SW 1271 (cell line): ENCODE measurements around the gene HYCC2.
"Not testable (repeated sequence)": the region's sequence is repeated elsewhere in the genome, so short reads cannot be mapped to it uniquely, and the experiment has no call there.

ENCODE experiments used
- DNase-seq, 2 experiments: peaks; one replicate each; lab custom pipeline; 2025; lab: John Stamatoyannopoulos, UW

HYCC2 gene

DNA sequence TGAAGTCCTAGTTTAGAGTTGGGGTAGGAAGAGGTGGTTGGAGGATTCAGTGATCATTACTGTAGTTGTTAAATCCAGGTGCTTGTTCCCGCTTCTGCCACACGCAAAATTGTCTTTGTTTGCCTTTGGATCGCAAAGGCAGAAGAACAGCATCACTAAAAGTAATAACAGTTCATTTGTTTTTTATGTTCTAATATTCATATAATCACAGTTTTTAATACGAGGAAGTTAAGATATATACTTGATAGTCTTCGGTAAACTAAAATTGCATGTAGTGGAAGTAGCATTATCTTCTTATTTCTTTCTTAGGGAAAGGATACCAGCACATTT is 695 bp upstream of the HYCC2 start:
- DNase-seq, result peak in 1 of 2 experiments; percentile 74

- no peak for DNase-seq
These were observed 458 bp downstream of the HYCC2 start for GRCh38 chr2:201070948-201071478.

DNA sequence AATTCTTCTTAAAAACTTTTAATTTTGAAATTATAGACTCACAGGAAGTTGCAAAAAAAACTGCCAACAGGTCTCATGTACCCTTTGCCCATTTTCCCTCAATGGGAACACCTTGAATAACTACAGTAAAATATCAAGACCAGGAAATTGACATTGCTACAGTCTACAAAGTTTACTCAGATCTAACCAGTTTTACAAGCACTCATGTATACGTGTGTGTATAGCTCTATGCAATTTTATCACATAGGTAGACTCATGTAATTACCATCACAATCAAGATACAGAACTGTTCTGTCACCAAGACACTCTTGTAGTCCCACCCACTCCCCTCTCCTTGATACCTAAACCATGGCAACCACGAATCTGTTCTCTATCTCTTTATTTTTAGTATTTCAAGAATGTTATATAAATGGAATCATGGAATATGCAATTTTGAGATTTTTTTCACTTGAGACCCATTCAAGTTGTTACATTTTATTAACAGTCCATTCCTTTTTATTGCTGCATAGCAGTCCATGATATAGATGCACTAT is 6.6 kb downstream of the HYCC2 start:
- DNase-seq, result no peak

DNA sequence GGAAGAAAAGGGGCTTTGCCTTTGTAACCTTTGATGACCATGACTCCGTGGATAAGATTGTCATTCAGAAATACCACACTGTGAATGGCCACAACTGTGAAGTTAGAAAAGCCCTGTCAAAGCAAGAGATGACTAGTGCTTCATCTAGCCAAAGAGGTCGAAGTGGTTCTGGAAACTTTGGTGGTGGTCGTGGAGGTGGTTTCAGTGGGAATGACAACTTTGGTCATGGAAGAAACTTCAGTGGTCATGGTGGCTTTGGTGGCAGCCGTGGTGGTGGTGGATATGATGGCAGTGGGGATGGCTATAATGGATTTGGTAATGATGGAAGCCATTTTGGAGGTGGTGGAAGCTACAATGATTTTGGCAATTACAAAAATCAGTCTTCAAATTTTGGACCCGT is 8.0 kb downstream of the HYCC2 start:
- DNase-seq, result not testable (repeated sequence)

DNA sequence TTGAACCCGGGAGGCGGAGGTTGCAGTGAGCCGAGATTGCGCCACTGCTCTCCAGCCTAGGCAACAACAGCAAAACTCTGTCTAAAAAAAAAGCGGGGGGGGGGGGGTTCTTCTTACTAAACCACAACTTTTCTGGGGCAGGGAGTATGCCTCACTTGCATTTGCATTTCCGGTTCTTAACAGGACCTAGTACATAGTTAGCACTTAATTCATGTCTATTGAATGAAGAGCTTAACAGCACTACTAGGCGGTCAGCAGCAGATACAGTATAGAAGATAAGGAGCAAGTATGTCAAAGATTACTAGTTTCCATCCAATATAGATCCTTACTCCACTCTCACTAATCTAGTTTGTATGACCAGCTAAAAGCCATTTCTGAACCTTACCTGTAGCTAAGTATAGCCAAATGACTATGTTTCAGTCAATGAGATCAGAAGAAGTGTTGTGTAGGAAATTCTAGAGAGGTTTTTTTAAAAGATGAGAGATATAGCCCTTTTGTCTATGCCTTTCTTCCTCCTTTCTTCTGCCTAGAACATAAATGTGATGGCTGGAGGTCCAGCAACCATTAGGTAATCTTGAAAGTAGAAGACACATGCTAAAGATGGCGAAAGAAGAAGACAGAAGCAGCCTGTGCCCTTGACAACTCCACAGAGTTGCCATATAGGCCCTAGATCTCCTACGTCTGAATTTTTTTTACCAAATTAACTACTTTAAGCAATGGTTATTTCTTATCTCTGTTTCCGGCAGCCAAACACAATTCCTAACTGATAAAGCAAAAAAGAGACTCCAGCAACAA is 11.3 kb downstream of the HYCC2 start:
- no peak for DNase-seq

DNA sequence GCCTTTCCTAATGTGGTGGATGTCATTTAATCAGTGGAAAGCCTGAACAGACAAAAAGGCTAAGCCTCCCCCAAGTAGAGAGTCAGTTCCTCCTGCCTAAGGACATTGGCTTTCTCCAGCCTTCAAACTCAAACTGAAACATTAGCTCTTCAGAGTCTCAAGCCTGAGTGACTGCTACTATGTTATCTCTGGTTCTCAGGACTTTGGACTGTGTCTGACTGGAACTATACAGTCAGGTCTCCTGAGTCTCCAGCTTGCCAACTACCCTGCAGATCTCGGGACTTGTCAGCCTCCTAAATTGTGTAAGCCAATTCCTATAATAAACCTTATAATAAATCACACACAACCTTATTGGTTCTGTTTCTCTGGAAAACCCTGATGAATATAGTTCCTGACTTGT is 12.6 kb downstream of the HYCC2 start:
- no peak for DNase-seq

DNA sequence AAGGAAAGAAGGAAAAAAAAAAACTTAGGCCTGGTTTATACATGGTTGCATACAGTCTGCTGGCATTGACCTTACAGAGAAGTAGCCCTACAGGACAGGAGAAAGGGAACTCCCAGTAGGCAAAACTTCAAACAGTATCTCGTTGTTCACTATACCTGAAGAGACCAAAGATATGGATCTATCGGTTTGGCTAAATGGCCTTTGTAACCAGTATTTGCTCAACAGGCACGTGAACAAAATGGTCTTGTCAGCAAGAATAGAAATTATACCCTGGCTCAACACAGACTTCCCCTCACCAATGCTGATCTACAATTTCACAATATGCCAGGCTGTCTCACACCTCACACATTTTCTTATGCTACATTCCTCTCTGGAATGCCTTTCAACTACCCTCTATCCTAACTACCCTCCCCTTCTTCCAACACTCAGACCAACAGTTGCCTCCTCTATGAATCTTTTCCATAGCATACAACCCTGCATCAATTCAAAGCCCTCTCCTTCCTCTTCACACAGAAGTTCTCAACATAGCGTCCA is 13.7 kb downstream of the HYCC2 start:
- DNase-seq, result no peak

DNA sequence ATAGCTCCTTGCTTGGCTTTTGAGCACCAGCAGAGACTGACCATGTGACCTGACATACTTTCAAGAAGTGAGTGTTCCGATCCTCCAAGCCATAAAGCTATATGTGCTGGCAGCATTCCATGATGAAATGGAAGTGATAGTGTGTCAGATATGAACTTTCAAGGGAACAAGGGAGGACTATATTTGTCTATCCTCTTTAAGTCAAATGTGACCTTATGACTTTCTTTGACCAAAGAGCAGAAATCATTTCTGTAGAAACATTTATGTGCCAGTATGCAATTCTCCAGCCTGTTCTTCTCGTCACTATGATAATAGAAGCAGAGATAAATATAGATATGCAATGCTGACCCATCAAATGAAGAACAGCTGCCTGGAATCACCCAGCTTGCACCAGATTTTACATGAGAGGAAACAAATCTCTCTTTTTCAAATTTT is 14.4 kb downstream of the HYCC2 start:
- DNase-seq, result no peak

DNA sequence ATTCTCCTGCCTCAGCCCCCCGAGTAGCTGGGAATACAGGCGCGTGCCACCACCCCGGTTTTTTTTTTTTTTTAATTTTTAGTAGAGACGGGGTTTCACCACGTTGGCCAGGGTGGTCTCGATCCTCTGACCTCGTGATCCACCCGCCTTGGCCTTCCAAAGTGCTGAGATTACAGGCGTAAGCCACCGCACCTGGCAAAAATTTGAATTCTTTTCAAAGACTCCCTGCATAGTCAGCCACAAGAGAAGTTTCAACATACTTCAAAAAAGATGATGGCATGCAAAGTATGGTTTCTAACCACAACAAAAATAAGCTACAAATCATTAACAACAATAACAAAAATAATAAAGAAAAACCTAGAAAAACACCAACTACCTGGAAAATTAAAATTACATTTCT is 22.0 kb downstream of the HYCC2 start:
- DNase-seq, result no peak

- no peak for DNase-seq
These were observed 24.6 kb downstream of the HYCC2 start for GRCh38 chr2:201046881-201047280.

GRCh38 chr2:201043050-201043449 is 28.4 kb downstream of the HYCC2 start:
- not testable (repeated sequence) for DNase-seq

GRCh38 chr2:201042451-201042850 is 29.0 kb downstream of the HYCC2 start:
- DNase-seq, result not testable (repeated sequence)

- DNase-seq, result no peak
These were observed 30.4 kb downstream of the HYCC2 start for GRCh38 chr2:201040867-201041628.

- no peak for DNase-seq
These were observed 32.6 kb downstream of the HYCC2 start for GRCh38 chr2:201038855-201039254.

DNA sequence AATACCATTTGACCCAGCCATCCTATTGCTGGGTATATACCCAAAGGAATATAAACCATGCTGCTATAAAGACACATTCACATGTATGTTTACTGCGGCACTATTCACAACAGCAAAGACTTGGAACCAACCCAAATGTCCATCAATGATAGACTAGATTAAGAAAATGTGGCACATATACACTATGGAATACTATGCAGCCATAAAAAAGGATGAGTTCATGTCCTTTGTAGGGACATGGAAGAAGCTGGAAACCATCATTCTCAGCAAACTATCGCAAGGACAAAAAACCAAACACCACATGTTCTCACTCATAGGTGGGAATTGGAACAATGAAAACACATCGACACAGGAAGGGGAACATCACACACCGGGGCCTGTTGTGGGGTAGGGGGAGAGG is 33.1 kb downstream of the HYCC2 start:
- not testable (repeated sequence) for DNase-seq

DNA sequence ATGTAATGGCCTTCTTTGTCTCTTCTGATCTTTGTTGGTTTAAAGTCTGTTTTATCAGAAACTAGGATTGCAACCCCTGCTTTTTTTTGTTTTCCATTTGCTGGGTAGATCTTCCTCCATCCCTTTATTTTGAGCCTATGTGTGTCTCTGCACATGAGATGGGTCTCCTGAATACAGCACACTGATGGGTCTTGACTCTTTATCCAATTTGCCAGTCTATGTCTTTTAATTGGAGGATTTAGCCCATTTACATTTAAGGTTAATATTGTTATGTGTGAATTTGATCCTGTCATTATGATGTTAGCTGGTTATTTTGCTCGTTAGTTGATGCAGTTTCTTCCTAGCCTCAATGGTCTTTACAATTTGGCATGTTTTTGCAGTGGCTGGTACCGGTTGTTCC is 37.1 kb downstream of the HYCC2 start:
- DNase-seq, result not testable (repeated sequence)

DNA sequence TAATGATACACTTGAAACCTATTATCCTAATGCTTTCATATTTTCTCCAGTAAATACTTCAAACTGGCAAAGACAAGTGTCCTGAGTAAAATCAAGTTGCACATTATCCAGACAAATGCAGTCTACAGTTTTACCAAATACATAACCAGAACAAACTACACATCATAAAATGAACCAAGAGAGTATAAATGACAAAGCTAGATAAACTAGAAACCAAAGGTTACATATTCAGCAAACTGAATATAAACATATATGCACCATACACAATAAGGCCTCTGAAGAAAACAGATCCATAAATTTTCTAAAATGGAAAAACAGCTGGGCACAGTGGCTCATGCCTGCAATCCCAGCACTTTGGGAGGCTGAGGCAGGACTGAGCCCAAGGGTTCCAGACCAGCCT is 47.0 kb downstream of the HYCC2 start:
- no peak for DNase-seq

GRCh38 chr2:201021914-201022313 is 49.6 kb downstream of the HYCC2 start:
- DNase-seq, result no peak
